Mucosa of stomach (tissue), 1 donor: Measurements from ENCODE around the gene ACO1.

Experiments used
- H3K27me3 ChIP-seq: one replicate; pipeline ENCODE4 v1.7.0; 2013; ENCODE audit warnings: mild to moderate bottlenecking, low read length; ENCODE audit not compliant: control insufficient read depth, insufficient read depth
- H3K36me3 ChIP-seq: one replicate; pipeline ENCODE4 v1.7.0; 2013; ENCODE audit warnings: low read length; ENCODE audit not compliant: control insufficient read depth, insufficient read depth
- H3K4me1 ChIP-seq: one replicate; pipeline ENCODE4 v1.7.0; 2013; ENCODE audit warnings: mild to moderate bottlenecking, low read length; ENCODE audit not compliant: control insufficient read depth, insufficient read depth
- H3K4me3 ChIP-seq: one replicate; pipeline ENCODE4 v1.7.0; 2013; ENCODE audit warnings: low read length
- H3K9ac ChIP-seq: one replicate; pipeline ENCODE4 v1.7.0; 2013; ENCODE audit warnings: mild to moderate bottlenecking, low read length, moderate library complexity
- H3K9me3 ChIP-seq: one replicate; pipeline ENCODE4 v1.7.0; 2013; ENCODE audit warnings: mild to moderate bottlenecking, low read length, moderate library complexity; ENCODE audit not compliant: control insufficient read depth
- donor health status: Pancreatic carcinoma.

ACO1 gene

DNA sequence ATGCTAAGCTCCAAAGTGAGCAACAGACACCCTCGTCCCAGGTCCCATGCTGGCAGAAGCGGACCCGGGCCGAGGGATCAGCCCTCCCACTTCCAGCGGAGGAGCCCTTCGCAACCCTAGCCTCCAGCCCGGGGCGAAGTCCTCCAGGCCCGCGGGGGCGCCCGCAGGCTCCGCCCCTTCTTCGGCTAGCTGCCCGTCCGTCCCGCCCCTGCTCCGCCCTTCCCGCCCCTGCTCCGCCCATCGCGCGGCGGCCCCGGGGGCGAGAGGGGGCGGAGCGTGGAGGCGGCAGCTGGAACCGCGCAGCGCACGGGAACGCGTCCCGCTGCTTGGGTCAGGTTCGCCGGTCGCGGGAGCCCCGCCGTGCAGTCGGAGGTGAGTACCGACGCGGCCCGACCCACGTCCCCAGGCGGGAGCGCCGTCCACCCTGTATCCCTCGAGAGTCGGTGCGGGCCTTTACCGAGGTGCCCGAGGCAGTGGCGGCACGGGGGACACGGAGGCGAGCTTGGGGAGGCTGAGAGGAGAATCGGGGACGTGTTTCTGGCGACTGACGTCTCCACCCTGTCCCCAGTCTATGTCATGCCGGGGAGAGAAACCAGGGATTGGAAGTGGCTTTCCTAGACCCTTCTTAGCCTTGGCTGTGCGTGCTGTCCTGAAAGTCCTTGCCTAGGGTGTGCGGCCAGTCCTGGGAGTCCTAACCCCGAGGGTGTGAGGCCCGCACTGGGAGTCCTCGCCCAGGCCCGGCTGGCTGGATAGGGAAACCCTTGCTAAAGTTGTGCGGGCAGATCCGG lies at the start of gene ACO1:
Gene ACO1 (plus strand): TSS at position 280 of the 788 bp plus-strand sequence. CDS start 20,864 bp downstream, outside the sequence.
- H3K9me3 ChIP-seq, result no peaks in the 10 kb centered on the region
- no peaks in the 10 kb centered on the region for H3K36me3 ChIP-seq
- H3K9ac ChIP-seq, result peak within 1 kb of the TSS; percentile 74
- H3K4me3 ChIP-seq, result peak within 1 kb of the TSS; percentile 47
- no peaks in the 10 kb centered on the region for H3K4me1 ChIP-seq
- no peaks in the 10 kb centered on the region for H3K27me3 ChIP-seq

DNA sequence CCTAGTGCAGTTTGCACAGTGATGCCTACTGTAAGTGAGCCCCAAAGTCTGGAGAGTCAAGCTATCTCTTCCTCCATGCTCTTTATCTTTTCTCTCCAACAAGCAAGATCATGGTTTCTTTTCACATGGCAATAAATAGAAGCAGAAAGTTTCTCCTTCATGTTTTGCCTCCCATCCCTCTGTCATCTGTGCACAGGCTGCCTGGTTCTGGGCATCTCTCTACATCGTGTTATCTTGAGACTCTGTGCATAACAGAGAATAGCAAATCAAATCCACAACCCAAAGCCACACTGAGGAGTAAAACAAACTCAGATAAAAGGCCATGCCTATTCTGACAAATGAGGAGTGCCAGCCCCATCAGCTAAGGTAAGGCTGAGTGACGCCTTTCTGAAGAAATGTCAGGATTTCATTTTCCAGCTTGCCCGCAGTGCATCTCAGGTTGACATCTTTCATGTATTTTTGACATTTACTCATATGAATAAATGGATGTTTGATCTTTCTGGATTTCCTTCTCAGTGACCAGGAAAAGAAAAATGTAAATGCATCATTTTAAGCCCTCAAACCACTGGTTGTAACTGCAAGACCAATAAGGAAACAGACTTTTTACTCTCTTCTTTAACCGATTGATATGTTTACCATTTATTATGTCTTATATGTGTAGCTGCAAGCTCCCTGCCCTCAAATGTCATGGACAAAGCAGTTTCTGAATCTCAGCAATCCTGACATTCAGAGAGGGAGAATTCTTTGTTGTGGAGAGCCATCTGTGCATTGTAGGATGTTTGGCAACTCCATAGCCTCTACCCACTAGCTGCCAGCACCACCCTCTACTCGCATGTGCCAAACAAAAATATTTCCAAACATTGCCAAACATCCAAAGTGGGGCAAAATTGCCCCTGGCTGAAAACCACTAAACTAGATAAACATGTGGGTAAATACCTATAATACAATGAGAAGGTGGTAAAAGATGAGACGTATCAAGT lies 49.2 kb upstream of the ACO1 start:
- no peaks in the 10 kb centered on the region for H3K4me1 ChIP-seq
- no peaks in the 10 kb centered on the region for H3K9me3 ChIP-seq
- H3K4me3 ChIP-seq, result no peak overlapping the region
- no peaks in the 10 kb centered on the region for H3K36me3 ChIP-seq
- H3K27me3 ChIP-seq, result no peaks in the 10 kb centered on the region
- no peak overlapping the region for H3K9ac ChIP-seq

DNA sequence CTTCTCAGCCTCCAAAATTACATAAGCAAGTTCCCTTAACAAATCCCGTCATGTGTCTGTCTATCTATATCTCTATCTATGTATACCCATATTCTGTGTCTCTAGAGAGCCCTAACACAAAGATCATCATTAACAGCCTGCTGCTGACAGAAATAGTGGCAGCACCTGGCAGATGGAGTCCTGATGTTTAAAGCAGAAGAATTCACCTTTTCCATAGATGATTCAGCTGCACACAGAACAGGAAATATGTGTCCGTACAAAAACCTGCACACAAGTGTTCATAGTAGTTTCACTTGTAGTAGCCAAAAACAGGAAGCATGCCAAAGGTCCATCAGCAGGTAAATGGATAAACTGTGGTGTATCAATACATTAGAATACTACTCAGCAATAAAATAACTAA lies 45.0 kb upstream of the ACO1 start:
- no peaks in the 10 kb centered on the region for H3K36me3 ChIP-seq
- no peak overlapping the region for H3K4me3 ChIP-seq
- H3K9ac ChIP-seq, result no peak overlapping the region
- H3K4me1 ChIP-seq, result no peaks in the 10 kb centered on the region
- H3K27me3 ChIP-seq, result no peaks in the 10 kb centered on the region
- H3K9me3 ChIP-seq, result no peaks in the 10 kb centered on the region

DNA sequence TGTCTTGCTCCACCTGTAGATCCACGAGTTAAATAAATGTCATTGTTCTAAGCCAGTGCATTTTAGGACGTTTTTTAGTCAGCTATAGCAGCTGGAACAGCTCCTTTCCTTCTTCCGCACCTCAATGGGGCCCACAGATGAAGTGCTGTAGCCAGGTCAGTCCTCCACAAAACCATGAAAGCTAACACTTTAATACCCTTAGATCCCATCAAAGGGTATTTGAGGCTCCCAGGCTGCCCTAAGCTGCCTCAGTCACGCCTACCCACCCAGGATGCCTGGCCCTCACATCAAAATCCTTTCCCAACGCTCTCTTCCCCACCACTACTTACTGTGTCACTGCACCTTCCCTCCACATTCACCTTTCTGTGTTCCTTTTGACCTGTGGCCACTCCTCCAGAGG lies 44.1 kb upstream of the ACO1 start:
- Histone ChIP-seq H3K27me3 (no peaks in the 10 kb centered on the region), H3K9ac (no peak overlapping the region), H3K4me1 (no peaks in the 10 kb centered on the region), H3K9me3 (no peaks in the 10 kb centered on the region), H3K4me3 (no peak overlapping the region), H3K36me3 (no peaks in the 10 kb centered on the region)

DNA sequence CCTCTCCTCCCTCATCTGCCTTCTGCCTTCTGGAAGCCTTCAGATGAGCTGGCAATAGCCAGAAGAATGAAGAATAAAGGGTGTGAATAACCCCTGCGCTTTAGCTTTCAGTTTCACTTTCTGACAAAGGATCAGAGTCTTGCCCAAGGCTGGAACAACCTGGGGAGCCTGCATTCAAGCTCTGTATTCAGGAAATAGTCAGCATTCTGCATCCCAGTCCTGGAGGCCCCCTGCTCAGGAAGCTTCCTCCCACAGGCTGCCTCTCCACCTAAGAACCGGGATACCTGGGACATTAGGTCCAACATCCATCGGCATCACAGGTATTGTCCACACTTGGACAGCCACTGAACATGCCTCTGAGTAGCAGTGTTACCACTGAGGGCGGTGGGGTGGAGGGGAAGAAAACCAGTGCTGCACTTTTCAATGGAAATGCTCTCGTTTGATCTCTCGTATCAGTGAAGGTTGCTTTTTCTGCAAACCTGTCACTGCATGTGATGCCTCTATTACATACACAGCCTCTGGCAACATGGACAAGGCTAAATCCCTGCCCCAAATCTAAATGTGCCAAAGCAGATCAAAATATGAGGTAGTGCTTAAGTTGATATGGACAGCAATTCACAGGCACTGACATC lies 39.8 kb upstream of the ACO1 start:
- H3K4me3 ChIP-seq, result no peak overlapping the region
- H3K27me3 ChIP-seq, result no peaks in the 10 kb centered on the region
- H3K4me1 ChIP-seq, result no peaks in the 10 kb centered on the region
- H3K9me3 ChIP-seq, result no peaks in the 10 kb centered on the region
- H3K9ac ChIP-seq, result no peak overlapping the region
- H3K36me3 ChIP-seq, result no peaks in the 10 kb centered on the region

DNA sequence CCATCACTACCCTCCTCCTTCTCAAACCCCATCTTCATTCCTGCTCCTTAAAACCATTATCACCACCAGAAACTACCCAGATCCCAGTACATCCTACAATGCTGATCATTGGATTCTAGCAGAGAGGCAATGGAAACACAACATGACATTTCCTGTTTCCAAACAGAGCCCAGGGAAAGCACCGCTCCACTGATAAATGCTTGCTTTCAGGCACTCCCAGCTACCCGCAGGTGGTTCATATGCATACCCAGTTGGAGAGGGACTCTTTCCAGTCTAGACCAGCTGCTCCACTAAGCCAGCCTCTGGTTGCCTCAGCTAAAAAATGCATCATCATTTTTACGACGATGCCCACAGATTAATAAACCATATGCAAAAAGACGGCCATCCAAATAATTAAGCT lies 39.2 kb upstream of the ACO1 start:
- Histone ChIP-seq H3K27me3 (no peaks in the 10 kb centered on the region), H3K9me3 (no peaks in the 10 kb centered on the region), H3K4me3 (no peak overlapping the region), H3K36me3 (no peaks in the 10 kb centered on the region), H3K9ac (no peak overlapping the region), H3K4me1 (no peaks in the 10 kb centered on the region)

DNA sequence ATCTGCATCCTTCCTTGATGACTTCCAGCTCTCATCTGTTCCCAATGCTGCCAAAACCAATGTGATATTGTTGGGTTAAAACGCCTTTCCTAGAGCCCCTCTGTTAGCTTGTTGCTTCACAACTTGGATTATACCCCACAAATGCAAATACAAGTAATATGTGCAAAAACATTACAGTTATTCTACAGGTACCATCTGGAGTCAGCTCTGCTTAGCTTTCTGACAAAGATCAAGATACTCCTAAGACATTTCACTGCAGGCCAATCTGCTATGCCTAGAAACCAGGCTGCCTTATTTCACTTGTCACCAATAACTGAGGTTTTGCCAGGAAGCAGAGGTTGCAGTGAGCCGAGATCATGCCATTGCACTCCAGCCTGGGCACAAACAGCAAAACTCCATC lies 36.9 kb upstream of the ACO1 start:
- Histone ChIP-seq H3K4me3 (no peak overlapping the region), H3K9ac (no peak overlapping the region), H3K9me3 (no peaks in the 10 kb centered on the region), H3K4me1 (no peaks in the 10 kb centered on the region), H3K36me3 (no peaks in the 10 kb centered on the region), H3K27me3 (no peaks in the 10 kb centered on the region)

DNA sequence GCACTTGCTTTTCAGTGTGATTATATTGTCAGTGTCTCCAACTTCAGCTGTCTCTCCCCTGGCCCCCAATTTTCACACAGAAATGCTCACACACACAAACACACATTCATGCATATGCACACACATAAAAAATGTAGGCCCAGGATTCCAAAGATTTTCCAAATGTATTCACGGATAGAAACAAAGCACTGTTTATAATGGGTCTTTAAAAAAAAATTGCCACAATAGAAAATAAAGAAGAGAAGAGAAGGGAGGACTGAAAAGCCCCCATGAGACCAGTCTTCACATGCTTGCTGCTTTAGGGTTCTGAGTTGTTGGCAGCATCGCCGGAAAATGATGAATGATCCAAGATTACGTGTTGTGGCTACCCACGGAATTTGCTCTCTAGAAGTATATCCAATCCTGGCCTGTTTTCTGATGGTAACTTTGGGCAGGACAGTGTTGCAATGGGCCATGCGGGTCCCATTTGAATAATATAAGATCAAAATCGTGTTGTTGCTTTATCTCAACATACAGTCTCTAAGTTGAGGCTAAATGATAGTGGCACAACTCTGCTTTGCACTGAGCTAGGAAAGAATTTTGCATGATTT lies 36.2 kb upstream of the ACO1 start:
- Histone ChIP-seq H3K9me3 (no peaks in the 10 kb centered on the region), H3K4me1 (no peaks in the 10 kb centered on the region), H3K36me3 (no peaks in the 10 kb centered on the region), H3K9ac (no peak overlapping the region), H3K4me3 (no peak overlapping the region), H3K27me3 (no peaks in the 10 kb centered on the region)

DNA sequence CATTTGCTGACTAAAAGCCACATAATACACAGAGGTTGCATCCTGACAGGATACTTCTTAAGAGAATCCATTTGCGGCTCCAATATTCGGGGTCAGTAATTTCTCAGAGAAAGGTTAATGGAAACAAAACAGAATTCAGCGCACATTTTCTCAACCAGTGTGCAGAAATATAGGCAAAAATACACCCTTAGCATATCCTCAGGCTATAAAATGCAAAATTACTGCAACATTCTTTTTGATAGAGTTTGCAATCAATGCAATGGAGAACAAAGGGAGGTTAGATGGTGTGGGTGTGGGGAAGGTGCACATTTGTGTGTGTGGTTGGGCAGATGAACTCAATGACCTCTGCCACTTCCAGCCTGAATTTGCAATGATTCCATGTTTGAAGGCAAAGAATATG lies 35.4 kb upstream of the ACO1 start:
- no peaks in the 10 kb centered on the region for H3K27me3 ChIP-seq
- no peak overlapping the region for H3K4me3 ChIP-seq
- no peaks in the 10 kb centered on the region for H3K9me3 ChIP-seq
- H3K4me1 ChIP-seq, result no peaks in the 10 kb centered on the region
- H3K36me3 ChIP-seq, result no peaks in the 10 kb centered on the region
- H3K9ac ChIP-seq, result no peak overlapping the region

DNA sequence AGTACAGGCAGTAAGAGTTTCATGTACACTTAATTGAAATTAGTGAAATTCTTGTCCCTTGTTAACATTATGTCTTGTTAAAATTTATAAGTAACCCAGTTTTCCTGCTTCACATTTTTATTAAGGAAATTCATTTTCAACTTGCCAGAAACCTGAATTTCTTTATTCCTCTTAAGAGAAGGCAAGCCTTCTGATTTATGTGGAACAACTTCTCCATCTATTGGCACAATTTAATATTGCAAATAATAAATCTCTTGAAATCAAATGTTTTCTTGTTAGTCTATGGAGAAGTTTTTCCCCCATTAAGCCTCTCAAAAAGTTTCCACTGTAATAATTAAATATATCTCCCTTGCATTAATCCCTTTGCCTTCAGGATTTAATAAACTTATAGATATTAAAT lies 33.8 kb upstream of the ACO1 start:
- H3K27me3 ChIP-seq, result no peaks in the 10 kb centered on the region
- H3K9me3 ChIP-seq, result no peaks in the 10 kb centered on the region
- no peak overlapping the region for H3K9ac ChIP-seq
- H3K4me3 ChIP-seq, result no peak overlapping the region
- H3K36me3 ChIP-seq, result no peaks in the 10 kb centered on the region
- H3K4me1 ChIP-seq, result no peaks in the 10 kb centered on the region

DNA sequence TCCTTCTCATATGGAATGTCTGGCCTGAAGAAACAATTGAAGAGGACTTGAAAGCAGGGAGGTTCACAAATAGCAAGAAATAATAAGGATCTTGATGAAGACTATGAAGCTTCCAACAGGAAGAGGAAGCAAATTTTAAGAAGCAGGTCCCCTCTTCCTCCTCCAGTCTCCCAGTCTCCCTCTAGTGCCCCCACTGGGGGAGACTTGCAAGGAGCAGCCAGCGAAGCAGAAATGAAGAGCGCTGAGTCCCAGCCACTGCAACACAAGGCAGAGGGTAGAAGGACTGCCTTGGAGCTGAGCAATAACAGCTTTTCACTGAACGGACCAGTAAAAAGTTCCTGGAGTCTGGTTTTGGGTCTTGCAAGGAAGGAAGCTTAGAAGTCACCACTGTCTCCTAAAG lies 32.6 kb upstream of the ACO1 start:
- Histone ChIP-seq H3K36me3 (no peaks in the 10 kb centered on the region), H3K4me1 (no peaks in the 10 kb centered on the region), H3K9ac (no peak overlapping the region), H3K9me3 (no peaks in the 10 kb centered on the region), H3K4me3 (no peak overlapping the region), H3K27me3 (no peaks in the 10 kb centered on the region)
